Erythroblast (primary cell): ENCODE measurements around the gene WDR1.

Experiments used
- GATA1 ChIP-seq: IDR thresholded peaks from 2 replicates; pipeline ENCODE4 v1.6.1; 2011; ENCODE audit warnings: low read depth, mild to moderate bottlenecking, control low read depth, low read length, moderate library complexity
- POLR2A ChIP-seq: IDR thresholded peaks from 2 replicates; pipeline ENCODE4 v1.6.1; 2011; ENCODE audit warnings: mild to moderate bottlenecking, low read length

DNA sequence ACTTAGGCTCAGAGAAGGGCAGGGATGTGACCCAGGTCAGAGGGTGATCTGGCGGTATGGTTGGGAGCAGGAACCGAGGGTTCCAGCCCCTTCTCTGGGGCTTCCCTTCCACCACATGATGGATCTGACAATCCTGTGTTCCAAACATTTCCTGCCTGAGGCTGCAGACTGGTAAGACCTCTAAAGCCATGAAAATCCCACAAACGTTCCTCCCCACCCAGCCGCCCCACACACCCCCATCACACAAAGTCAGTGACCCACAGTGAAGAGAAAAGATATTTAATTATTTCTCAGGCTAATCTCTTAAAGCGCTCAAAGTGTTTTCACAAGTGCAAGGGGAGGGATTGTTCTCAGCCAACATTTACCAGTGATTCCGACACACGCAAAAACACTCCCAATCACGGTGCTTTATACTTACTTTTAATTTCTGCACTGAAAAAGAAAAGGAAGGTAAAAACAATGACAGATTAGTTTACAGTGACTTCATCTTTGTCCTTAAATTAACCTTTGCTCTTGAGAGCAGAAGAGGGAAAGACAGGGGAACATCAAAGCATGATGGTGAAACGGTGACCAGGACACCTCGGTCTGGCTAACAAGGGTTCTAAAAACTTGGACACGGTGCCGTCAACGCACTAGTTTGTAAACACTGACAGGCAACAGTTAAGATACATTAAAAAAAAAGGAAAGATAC is 42.4 kb downstream of the WDR1 start:
- TF ChIP-seq POLR2A (no peak), GATA1 (no peak)
